GM21515 (cell line): ENCODE results near the gene KLK15.

Experiments used
- ATAC-seq: cut with Tn5 transposase; IDR thresholded peaks from one replicate; pipeline ENCODE4 v1.9.1; 2021; ENCODE audit not compliant: unreplicated experiment

KLK15 gene

GRCh38 chr19:50833117-50833801 lies at the start of gene KLK15:
Gene KLK15, minus strand, starts transcription at chr19:50833574. Its CDS starts 2,082 bp downstream, at chr19:50831492.
- no peak for ATAC-seq

- ATAC-seq: no peak
Observed at GRCh38 chr19:50882188-50882587, 48.8 kb upstream of the KLK15 start.

- no peak for ATAC-seq
Observed at GRCh38 chr19:50880241-50880640, 46.9 kb upstream of the KLK15 start.

GRCh38 chr19:50878851-50879250 lies 45.5 kb upstream of the KLK15 start:
- no peak for ATAC-seq

- ATAC-seq: no peak
Observed at GRCh38 chr19:50877338-50877737, 44.0 kb upstream of the KLK15 start.

GRCh38 chr19:50876456-50876855 lies 43.1 kb upstream of the KLK15 start:
- ATAC-seq: no peak

GRCh38 chr19:50875795-50876422 lies 42.5 kb upstream of the KLK15 start:
- no peak for ATAC-seq

- no peak for ATAC-seq
Observed at GRCh38 chr19:50874211-50874610, 40.8 kb upstream of the KLK15 start.

GRCh38 chr19:50873056-50873455 lies 39.7 kb upstream of the KLK15 start, which contains the start of gene KLK2:
Gene KLK2, plus strand, starts transcription at chr19:50873439. Its CDS starts 35 bp downstream, at chr19:50873474.
- ATAC-seq: no peak

- ATAC-seq: no peak
Observed at GRCh38 chr19:50870417-50871089, 37.2 kb upstream of the KLK15 start.

- no peak for ATAC-seq
Observed at GRCh38 chr19:50869479-50869878, 36.1 kb upstream of the KLK15 start.

GRCh38 chr19:50861496-50862286 lies 28.3 kb upstream of the KLK15 start:
- no peak for ATAC-seq

GRCh38 chr19:50861010-50861409 lies 27.6 kb upstream of the KLK15 start:
- ATAC-seq: no peak

GRCh38 chr19:50859849-50860248 lies 26.5 kb upstream of the KLK15 start:
- ATAC-seq: no peak

- no peak for ATAC-seq
Observed at GRCh38 chr19:50858886-50859285, 25.5 kb upstream of the KLK15 start.

- no peak for ATAC-seq
Observed at GRCh38 chr19:50857366-50857765, 24.0 kb upstream of the KLK15 start.

- ATAC-seq: no peak
Observed at GRCh38 chr19:50854636-50855410, 21.4 kb upstream of the KLK15 start, which contains the start of gene KLK3. Gene KLK3, plus strand, starts transcription at chr19:50854915. Its CDS starts 41 bp downstream, at chr19:50854956.

GRCh38 chr19:50851620-50852019 lies 18.2 kb upstream of the KLK15 start:
- no peak for ATAC-seq

- no peak for ATAC-seq
Observed at GRCh38 chr19:50850738-50851137, 17.4 kb upstream of the KLK15 start.

- no peak for ATAC-seq
Observed at GRCh38 chr19:50844296-50844935, 11.0 kb upstream of the KLK15 start.
